GM21528 (cell line): ENCODE data around the gene ACTR2.

Experiments
- ATAC-seq: cut with Tn5 transposase; IDR thresholded peaks from one replicate; pipeline ENCODE4 v1.9.1; 2021; ENCODE audit warnings: mild to moderate bottlenecking, moderate library complexity; ENCODE audit not compliant: unreplicated experiment, low FRiP score

ACTR2 gene

GRCh38 chr2:65277118-65277517, 49.5 kb downstream of the ACTR2 start:
- ATAC-seq, result no peak

DNA sequence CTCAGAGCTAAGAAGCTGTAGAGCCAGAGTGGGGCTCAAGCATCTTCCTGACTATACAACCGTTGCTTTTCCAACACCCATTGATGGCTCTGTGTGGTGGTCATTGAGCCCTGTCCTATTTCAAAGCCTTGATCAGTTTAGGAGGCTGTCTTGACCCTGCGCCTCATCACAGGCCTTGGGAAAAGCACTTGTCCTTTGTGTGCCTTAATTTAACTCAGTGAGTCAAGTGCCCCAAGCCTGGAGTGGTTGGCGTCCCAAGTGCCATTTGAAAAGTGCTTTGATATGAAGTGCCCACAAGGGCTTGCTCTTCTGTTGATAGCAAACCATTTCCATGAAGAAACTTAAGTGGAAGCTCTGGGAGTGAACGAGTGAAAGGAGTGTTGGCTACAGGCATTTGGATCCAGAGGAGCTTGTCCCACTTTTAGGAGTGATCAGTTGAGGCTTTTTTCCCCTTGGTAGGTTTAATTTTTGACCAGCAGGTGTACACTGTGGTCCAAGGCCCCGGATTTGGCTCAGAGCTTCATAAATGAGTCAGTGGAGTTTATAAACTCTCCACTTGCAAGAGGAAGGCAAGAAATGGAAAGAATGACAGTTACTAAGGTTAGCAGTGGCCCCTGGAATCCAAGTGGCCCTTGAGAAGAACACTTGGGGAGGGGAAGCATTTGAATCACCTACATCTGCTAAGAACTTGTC, 50.3 kb downstream of the ACTR2 start:
- ATAC-seq, result no peak

DNA sequence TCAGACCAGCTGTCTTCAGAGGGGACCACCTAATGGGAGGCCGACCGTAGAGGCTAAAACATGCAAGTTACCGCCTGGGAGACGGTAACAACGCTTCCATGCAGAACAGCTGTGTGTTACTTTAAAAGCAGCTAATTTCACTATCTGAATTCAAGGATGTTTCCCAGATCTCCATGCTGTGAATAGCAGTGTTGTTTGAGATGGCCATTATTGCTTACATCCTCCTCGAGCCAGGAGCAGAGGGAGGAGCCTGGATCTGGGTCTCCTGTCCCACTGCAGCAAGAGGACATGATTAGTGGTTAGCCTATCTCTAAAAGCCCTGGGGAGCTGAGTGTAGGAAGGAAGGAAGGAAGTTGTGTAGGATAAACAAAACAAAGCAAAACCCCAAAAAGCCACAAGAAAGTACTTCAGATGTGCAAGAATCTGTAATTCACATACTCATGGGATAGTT, 50.9 kb downstream of the ACTR2 start:
- ATAC-seq, result no peak

- ATAC-seq, result no peak
Observed at GRCh38 chr2:65279756-65280155, 52.1 kb downstream of the ACTR2 start.

GRCh38 chr2:65281627-65282351, 54.2 kb downstream of the ACTR2 start:
- ATAC-seq, result no peak

GRCh38 chr2:65282477-65283053, 54.9 kb downstream of the ACTR2 start:
- no peak for ATAC-seq

DNA sequence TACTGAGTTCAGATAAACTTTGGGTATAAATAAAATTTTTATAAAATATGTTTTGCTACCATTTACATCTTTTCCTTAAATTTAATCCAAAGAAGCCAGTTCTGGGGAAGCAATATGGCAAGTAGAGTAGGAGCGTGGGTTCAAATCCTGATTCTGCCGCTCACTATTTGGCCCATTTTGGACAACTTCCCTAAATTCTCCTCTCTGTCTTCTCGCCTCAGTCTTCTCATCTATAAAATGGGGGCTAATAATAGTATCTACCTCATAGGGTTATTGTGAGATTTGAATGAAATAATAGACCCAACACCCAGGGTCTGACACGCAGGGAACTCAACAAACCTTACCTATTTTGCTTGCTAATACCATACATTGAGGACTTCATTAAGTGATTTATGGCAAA, 59.7 kb downstream of the ACTR2 start:
- ATAC-seq, result no peak

DNA sequence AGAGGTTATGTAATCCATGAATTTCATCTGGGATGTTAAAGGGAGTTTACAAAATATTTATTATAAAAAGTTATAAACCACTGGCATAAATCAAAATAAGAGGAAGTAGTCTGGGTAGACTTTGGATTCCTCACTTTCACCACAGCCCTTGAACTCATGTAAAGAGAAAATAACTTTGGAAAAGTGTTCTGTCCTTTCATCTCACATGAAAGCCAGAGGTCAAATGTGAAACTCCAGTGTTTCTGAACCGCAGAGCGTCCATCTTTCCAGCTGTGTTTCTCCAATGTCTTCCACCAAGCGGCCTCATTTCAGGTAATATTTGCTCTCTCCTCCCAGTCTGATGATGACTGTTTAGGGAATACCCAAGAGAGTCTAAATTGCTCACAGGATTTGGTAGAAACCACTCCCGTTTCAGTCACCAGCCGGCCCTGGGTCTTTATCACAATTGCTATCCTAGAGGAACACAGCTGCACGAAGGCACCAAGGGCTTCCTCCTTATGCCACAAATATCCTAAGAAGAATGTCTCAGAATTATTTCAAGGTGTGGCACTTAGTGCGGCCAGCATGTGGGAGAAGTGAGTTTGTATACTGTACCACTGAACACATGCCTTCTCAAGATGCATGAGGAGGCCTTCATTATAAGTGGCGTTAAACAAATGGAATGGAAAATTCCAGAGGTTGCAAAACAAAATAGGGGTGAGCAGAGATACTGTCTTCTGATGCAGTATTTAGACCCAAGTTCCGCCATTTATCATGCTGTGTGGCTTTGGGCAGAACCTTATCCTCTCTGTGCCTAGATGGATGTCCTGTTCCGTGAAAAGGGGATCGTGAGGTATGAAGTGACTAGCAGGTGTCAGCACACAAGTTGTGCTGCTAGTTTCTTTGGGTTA, 63.8 kb downstream of the ACTR2 start:
- no peak for ATAC-seq

- no peak for ATAC-seq
Observed at GRCh38 chr2:65292106-65292400, 64.4 kb downstream of the ACTR2 start.

DNA sequence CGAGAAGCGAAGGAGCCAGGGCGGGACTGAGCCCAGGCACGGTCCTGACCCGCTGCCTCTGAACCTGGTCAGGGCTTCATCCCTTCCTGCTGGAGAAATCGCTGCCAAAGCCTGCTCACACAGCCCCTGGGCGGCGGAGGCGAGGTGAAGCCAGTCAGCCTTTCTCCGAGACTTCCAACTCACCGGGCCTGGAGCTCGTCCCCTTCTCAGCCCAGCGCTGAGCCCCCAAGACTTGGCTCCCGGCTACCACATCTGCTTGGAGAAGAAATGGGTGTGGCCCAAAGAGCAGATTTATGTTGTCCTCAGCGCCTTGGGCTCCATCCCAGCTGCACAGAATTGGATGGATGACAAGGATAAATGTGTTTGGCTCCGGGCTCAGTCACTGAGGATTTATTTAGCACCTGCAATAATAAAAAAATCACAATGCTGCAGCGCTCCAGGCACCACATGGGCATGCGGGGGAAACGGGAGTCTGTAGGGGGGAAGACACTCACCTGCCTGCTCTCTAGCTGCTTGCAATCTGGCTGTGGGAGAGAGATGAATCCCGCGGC, 64.9 kb downstream of the ACTR2 start:
- no peak for ATAC-seq

DNA sequence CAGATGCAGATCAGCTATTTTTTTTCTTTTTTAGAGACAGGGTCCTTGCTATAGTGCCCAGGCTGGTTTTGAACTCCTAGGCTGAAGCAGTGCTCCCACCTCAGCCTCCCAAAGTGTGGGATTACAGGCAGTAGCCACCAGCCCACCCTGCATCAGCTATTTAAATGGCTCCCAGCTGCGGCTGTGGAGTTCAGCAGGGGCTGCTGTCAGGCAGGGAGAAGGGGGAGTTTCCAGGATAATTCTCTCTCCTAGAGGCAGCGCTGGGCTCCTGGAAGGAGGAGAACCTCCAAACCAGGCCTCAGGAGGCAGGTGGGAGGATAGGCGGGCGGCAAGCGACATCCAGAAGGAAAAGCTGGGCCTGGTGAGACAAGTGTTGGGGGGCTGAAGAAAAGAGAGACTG, 65.7 kb downstream of the ACTR2 start:
- no peak for ATAC-seq

GRCh38 chr2:65294136-65294535, 66.5 kb downstream of the ACTR2 start:
- no peak for ATAC-seq

DNA sequence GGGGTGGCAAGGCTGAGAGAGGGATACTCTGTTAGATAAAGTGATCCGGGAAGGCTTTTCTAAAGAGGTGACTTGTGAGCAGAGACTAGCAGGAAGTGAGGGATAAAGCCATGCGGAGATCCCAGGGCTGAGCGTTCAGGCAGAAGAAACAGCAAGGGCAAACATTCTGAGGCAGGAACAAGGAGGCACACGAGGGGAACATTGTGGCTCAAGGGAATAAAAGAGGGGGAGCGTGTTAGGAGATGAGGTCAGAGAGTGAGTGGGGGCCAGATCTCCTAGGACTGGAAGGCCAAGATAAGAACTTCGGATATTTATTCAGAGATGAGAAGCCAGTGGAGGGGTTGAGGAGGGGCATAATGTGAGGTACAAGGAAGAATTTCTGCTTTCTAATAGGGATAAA, 67.1 kb downstream of the ACTR2 start:
- ATAC-seq, result no peak

- ATAC-seq, result no peak
Observed at GRCh38 chr2:65296971-65297370, 69.3 kb downstream of the ACTR2 start.

DNA sequence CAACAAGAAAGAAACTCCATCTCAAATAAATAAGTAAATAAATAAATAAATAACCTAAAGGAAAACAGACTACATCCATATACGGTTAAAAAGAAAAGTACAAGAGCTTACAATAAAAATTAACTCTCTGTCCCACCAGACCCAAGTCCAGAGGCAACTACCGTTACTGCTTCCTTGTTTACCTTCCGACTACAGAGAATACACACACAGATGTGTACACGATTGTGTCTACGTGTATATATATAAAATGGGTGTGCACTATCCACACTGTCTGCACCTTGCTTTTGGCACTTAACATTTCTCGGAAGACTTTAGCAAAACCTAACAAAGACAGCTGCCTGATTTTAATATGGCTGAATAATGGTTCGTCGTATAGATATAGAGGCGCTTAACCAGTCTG, 69.9 kb downstream of the ACTR2 start:
- no peak for ATAC-seq

GRCh38 chr2:65298089-65298488, 70.5 kb downstream of the ACTR2 start:
- no peak for ATAC-seq

DNA sequence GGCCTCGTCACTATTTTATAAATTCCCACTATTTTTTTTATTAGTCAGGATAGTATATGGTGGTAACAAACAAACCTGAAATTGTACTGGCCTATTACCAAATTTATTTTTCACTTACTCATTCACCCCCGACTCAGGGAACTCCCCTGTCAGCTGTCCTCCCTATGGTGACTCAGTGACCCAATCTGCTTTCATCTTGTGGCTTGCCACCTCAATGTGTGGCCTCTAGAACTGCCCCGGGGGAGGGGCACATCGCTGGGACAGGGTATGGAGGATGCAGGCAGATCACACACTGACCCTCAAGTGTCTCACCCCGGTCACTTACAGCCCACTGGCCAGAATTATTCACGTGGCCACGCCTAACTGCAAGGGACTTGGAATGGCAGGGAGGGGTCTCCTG, 71.6 kb downstream of the ACTR2 start:
- no peak for ATAC-seq

- ATAC-seq, result no peak
Observed at GRCh38 chr2:65300134-65300760, 72.6 kb downstream of the ACTR2 start.

DNA sequence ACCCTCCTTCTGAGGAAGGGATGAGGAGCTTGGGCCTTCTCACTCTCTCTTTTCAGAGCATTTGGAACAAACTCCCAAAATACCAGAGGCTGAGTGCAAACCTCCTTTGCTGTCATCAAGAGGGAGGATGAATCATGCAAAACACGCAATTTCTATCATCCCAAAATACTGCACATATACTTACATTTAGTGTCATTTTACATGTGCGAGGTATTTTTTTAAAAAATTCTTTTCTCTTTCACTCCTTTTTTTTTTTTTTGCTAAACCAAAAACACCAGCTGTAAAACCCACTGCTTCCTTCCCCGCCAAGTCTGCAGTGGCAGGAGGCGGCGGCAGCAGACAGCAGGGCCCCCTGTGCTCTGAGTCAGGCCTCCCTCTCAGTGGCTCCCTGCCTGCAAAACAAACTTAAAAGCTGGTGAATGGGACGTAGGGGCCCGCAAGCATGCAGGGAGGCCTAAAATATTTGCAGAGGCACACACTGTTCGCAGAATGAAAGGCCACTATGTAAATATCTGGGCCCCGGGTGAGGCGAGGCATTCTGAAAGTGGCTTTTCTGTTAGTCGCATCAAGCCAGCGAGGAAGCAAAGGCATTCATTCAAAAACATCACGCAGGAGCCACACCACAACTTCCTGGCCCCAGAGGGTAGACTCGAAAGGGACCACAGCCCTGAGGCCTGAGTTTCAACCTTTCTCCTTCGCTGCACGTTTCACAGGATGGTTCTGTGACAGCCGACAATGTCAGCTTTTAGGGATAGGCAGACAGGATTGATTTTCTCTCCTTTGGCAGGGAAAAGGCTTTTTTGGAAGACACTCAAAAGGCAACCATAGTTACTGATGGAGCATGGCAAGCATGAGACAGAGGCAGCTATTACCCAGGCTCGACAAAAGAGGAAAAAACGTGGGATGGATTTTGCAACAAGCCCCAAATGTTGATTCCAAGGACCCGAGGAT, 73.4 kb downstream of the ACTR2 start:
- peak; percentile 92 for ATAC-seq
